ENCODE data around the gene CD83.
"Not testable (repeated sequence)": the region's sequence is repeated elsewhere in the genome, so short reads cannot be mapped to it uniquely, and the experiment has no call there.

The CD83 gene

DNA sequence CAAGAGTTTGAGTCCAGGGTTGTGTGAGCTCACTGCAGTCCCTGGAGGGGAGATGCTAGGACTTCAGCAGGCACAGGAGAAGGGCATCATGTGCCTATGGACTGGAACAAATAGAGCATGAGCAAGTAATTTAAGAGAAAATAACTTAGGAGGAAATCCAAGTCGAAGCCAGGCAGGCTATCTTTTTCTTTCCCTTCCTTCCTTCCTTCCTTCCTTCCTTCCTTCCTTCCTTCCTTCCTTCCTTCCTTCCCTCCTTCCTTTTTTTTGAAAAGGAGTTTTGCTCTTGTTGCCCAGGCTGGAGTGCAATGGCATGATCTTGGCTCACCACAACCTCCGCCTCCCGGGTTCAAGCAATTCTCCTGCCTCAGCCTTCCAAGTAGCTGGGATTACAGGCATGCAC is 33.7 kb downstream of the CD83 start:
- not testable (repeated sequence) for DNase-seq

DNA sequence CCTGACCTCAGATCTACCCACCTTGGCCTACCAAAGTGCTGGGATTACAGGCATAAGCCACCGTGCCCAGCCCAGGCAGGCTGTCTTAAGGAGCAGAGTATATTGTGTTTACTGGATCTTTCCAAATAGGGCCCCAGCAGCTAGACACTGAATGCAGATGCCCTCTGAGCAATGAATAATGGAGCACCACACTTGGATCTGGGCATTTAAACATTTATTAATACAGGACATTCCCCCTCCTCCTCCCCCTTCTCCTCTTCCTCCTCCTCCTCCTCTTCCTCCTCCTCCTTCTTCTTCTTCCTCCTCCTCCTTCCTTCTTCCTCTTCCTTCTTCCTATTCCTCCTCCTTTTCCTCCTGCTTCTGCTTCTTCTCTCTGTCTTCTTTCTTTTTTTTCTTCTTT is 34.2 kb downstream of the CD83 start:
- no peak for DNase-seq

DNA sequence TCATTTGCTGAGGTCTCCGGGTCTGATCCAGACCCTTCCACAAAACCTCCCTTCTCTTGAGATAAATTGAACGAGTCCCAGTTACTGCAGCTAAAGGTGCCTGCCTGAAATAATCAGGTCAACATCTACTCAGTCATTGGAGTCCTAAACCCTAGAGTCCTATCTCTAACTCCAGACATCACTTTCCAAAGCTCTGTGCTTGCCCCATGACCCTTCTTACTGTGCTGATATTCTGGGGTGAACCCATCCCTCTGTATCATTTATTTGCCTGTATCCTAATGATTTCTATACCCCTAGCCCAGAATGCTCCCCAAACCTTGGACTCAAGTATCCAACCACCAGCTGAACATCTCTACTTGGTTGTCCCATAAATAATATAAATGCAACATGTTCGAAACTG is 35.7 kb downstream of the CD83 start:
- DNase-seq: no peak

DNA sequence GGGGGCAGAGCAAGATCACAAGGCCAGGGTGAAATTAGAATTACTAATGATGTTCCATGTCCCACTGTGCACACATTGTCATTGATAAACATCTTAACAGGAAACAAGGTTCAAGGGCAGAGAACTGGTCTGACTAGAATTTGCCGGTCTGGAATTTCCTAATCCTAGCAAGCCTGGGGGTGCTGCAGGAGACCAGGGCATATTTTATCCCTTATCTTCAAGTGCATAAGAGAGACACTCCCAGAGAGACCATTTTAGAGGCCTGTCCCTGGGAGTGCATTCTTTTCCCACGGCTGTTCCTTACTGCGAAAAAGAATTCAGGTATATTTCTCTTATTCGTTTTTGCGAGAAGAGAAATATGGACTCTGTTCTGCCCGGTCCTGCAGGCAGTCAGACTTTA is 41.5 kb downstream of the CD83 start:
- DNase-seq: no peak

DNA sequence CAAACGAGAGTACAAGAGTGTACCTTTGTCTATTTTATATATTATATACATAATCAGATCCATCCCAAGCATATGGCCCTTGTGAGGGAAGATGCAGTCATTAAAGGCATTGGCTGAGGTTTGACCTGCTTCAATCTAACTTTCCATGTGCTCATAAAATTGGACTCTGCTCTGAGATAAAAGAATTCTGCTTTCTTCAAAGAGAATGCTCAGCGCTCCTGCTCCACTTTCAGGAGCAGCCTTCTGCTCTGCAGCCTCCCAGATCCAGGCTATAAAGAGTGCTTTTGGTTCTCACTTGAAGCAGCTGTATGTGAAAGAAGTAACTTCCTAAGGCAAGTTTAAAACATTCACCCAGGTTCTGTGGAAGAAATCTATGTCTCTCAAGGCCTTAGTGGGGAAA is 45.3 kb downstream of the CD83 start:
- DNase-seq: no peak

DNA sequence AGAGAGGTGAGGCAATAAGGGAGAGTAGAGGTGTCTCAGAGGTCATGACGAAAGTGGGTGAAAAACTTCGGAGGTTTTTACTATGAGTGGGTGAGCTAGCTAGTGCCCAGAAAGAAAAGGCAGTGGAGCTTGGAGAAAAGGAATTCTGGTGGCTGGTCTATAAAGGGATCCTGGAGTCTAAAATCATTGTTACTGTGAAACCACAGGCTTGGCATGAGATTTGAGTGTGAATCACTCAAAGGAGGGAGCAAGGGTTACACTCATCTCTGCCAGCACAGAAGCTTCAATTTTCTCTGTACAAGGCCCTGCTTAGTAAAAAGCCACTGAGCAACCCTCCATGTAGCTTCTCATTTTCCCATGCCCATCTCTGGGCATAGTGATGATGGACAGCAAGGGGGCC is 47.5 kb downstream of the CD83 start:
- peak; percentile 71 for DNase-seq

DNA sequence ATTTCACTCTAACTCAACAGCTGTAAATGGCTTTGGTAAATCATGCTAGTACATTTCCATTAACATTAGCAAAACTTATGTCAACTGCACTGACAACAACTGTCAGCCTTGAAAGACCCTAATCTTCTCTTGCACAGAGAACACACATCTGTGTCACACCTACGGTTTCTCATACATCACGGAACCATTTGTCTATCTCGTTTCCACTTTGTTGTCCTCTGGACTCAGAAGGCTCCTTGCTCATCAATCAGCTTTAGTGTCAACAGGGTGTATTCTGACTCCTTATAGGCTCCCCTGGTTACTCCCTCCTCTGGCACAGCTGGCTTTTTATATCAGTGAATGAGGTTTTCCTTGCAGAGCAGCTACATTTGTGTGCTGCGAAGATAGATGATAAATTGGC is 49.3 kb downstream of the CD83 start:
- DNase-seq: no peak

DNA sequence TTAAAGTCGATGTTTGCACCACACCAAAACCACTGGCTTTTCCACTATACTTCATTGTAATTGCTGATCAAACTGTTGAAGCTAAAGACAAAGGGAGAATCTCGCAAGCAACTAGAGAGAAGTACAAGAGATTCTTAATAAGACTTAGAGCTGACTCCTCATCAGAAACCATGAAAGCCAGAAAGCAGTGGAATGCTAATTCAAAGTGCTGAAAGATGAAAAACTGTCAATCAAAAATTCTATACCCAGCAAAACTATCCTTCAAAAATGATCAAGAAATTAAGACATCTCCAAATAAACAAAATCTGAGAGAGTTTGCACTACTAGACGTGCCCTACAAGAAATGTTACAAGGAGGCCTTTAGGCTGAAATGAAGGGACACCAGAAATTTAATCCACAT is 52.6 kb downstream of the CD83 start:
- no peak for DNase-seq

DNA sequence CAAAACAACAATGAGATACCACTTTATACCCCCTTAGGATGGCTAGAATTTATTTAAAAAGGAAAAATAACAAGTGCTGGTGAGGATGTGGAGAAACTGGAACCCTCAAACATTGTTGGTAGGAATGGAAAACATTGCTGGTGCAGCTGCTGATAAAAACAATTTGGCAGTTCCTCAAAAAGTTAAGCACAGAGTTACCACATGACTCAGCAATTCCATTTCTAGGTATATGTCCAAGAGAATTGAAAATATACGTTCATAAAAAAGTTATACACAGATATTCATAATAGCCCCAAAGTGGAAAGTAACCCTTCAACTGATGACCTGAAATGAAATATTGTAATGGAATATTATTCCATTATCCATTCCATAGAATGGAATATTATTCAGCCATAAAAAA is 55.0 kb downstream of the CD83 start:
- no peak for DNase-seq

DNA sequence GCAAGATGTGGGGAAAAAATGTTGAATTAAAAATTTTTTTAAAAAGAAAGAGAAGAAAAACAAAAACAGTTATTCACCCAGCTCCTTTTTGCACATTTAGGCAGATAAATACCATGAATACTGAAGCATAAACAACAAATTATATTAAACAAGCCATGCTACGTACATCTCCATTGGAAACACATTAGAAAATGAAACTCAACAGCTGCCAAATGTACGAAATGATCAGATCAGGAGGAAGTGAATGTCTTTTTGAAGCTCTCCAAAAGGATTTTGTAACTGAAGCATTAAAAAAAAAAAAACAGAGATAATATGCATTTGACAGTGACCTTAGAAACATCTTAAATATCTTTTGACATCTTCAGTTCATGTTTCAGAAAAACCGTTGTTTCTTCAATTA is 56.7 kb downstream of the CD83 start:
- DNase-seq: no peak

DNA sequence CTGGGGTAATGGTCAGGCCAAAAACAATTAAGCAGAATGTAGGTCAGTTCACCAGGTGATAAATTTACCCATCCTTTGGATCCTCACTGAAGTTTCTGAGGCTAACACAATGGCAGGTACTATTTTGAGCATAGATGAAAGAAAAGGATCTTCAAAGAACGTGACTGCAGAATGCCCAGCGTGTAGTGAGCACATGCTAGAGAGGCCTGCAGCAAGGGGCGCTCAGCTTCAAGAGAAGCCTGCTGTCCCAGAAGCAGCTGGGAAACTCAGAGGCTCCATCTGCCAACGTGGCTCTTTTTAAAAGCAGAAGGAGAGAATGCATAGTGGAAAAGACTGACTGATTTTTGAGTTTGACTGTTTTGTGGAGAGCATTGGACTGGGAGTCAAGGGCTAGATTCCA is 57.4 kb downstream of the CD83 start:
- no peak for DNase-seq

DNA sequence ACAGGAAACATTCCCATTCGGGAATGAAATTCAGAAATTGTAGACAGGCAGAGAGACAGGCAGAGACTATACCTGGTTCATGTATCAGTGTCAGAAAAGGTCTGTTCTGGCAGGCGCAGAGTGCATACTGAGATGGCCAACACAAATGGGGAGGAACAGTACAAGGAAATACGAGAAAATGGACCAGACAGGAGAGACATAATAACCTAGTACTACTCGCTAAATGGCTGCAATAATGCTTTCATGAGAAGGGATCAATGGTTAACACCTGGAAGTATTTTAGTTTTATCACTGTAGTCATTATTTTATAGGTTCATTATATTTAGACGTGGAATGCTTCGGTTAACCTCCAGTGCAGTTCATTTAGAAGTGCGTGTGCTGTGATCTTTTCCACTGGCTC is 58.9 kb downstream of the CD83 start:
- DNase-seq: no peak

DNA sequence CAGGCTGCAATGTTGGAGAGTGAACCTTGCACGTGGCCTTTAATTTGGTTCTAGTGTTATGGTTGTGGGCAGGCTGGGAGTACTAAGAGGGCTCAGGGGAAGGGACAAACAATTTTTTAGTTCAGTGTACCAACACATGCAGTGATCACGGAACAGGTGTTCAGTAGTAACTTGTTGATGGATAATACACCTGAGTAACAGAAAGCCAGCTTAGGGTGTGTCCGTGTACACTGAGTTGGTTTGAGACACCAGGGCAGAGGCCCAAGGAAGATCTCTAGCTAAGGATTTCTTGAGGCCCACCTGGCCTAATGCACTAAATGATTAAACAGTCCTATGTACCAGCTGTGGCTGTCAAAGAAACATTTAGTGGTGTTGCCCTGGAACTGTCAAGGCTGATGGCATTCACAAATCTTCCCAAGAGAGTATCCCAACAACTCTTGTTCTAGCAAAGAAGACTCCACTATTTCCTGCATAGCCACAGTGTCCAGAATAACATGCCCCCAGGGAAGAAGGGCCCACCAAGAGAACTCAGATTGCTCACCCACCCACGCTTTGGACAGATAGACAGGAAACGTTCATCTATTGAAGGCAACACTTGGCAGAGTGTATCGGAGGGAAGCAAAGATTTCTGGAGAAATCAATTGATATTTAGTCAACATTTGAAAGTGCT is 60.0 kb downstream of the CD83 start:
- DNase-seq: no peak

DNA sequence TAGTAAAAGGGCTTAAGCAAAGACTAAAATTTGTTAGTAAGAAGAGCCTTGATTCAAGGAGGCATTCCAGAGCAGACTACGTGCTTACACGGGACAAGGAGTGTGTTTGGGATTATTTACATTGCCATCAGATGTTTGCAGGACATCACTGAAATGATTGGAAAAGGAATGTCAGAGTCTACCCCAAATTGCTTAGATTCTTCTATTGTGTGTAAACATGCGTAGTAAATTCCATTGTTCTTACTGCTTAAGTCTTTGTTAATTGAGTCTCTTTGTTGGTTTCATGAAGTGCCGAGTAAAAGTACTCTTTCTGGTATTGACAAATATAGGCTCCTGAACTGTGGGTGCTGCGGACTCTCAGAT is 60.5 kb downstream of the CD83 start:
- DNase-seq: peak; percentile 43

DNA sequence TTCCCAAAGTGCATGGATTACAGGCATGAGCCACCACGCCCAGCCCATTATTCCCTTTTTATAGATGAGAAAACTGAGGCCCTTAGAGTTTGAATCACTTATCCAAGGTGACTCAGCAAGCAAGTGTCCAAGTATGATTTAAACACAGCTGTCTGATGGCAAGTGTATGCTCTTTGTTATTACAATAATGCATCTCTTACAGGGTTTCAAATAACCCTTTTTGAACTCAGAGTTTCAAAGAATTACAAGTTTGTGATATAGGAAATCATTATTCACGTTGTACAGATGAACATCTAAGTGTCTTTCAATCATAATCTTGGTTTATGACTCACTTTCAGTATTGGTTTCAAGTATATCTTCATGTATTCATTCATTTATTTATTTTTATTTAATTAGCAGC is 63.0 kb downstream of the CD83 start:
- no peak for DNase-seq

DNA sequence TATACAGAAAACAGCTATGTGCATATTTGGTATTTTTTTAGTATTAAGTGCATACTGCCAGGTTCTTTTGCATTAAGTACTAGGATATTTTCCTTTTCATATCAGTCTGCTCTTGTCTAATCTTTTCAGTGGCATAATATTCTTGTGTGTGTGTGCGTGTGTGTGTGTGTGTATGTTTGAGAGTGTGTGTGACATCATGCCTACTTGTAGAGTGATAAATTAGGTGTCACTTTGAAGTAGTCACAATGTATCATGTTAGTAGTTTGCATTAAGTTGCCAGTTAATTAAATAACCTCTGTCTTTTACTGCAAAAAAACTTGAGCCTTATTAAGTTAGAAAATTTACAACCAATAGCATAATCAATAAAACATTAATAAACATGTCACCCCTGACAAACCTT is 65.3 kb downstream of the CD83 start:
- DNase-seq: no peak

Measured in fibroblast of skin of scalp (primary cell).